AG10803 (cell line): ENCODE measurements around the gene LRRC31.

Experiments
- DNase-seq: peaks from one replicate; pipeline ENCODE4 v3.0.0; 2010; ENCODE audit warnings: low read depth
- H3K4me3 ChIP-seq: 2 replicates; pipeline ENCODE4 v1.5.1; 2011; ENCODE audit warnings: mild to moderate bottlenecking, low read length, control low read depth
- CTCF ChIP-seq: conservative IDR thresholded peaks from 2 replicates; pipeline ENCODE4 v1.5.1; 2011; ENCODE audit warnings: mild to moderate bottlenecking, low read length, control low read depth, inconsistent platforms

Gene LRRC31

GRCh38 chr3:169879845-169880575, 10.3 kb upstream of the LRRC31 start:
- H3K4me3 ChIP-seq, result no peak overlapping the region
- DNase-seq, result no peak
- no peak for TF ChIP-seq CTCF

GRCh38 chr3:169879013-169879557, 9.3 kb upstream of the LRRC31 start:
- no peak for TF ChIP-seq CTCF
- no peak overlapping the region for H3K4me3 ChIP-seq
- DNase-seq, result no peak

GRCh38 chr3:169871129-169871886, 1.6 kb upstream of the LRRC31 start:
- no peak for TF ChIP-seq CTCF
- DNase-seq, result no peak
- no peak overlapping the region for H3K4me3 ChIP-seq

GRCh38 chr3:169868369-169868768, 1.4 kb downstream of the LRRC31 start:
- TF ChIP-seq CTCF, result no peak
- no peak overlapping the region for H3K4me3 ChIP-seq
- no peak for DNase-seq

- TF ChIP-seq CTCF, result no peak
- no peak for DNase-seq
- H3K4me3 ChIP-seq, result no peak overlapping the region
Observed at GRCh38 chr3:169867584-169868210, 2.0 kb downstream of the LRRC31 start.

GRCh38 chr3:169865176-169865767, 4.5 kb downstream of the LRRC31 start:
- DNase-seq, result no peak
- TF ChIP-seq CTCF, result no peak
- H3K4me3 ChIP-seq, result no peak overlapping the region
